Measurements from ENCODE around the gene TBC1D5. TPM values are rescaled to one million over a fixed set of nuclear protein-coding genes. Genes with fewer than 3 reads are reported as not detected.

The TBC1D5 gene
- total and polyA plus RNA-seq, 2 of the 8 experiments (the other 6 are each of a cell fraction or from before 2014, with no cell fraction given) = 11.0 to 22.9 TPM

GRCh38 chr3:17179381-17180205 is 562.8 kb downstream of the TBC1D5 start:
- no peak overlapping the region for H2BK120ac ChIP-seq (replicated peaks; ENCODE audit: low read depth, low read length)
- H3K14ac ChIP-seq (ENCODE audit: insufficient read length) = no peak overlapping the region
- no peaks in the 10 kb centered on the region for H3K9me3 ChIP-seq (ENCODE audit: insufficient read depth in 2 of 2, low read depth in 1 of 2, low read length in 1 of 2)
- H3K36me3 ChIP-seq (ENCODE audit: control insufficient read depth in 2 of 4, insufficient read depth in 4 of 4, low read length in 3 of 4) = no peaks in the 10 kb centered on the region
- no peak overlapping the region for H2BK5ac ChIP-seq (ENCODE audit: low read depth, low read length)
- H3K56ac ChIP-seq (replicated peaks; ENCODE audit: insufficient read length, low read depth, low read length) = no peak overlapping the region
- no peaks in the 10 kb centered on the region for H3K79me1 ChIP-seq (ENCODE audit: low read depth, low read length)
- H3K9ac ChIP-seq (replicated peaks in 1 of 4; ENCODE audit: extremely low read depth in 1 of 4, low read depth in 3 of 4, low read length in 3 of 4) = no peak overlapping the region; a peak in 1 of 7 replicates
- H3K23me2 ChIP-seq (ENCODE audit: low read depth, low read length) = no peaks in the 10 kb centered on the region
- no peak overlapping the region for H3K4me2 ChIP-seq (ENCODE audit: insufficient read depth in 1 of 2, low read depth in 2 of 2, low read length in 2 of 2)
- WGBS, 2 experiments (ENCODE audit: extremely low coverage in 1 of 2, insufficient coverage in 1 of 2, insufficient read length in 1 of 2, insufficient replicate concordance in 2 of 2, low coverage in 1 of 2, low lambda C conversion rate in 2 of 2, missing lambda C conversion rate in 1 of 2) = 90% methylated on average over 7 of the region's 7 CpGs; no CpG with 5 or more reads in 1 of the 2 experiments
- no peaks in the 10 kb centered on the region for H3K79me2 ChIP-seq (ENCODE audit: control insufficient read depth in 1 of 2, insufficient read depth in 2 of 2, low read length in 2 of 2)
- no peak overlapping the region for H4K8ac ChIP-seq (ENCODE audit: extremely low read depth, insufficient read depth, low read length)
- no peak overlapping the region for H2BK20ac ChIP-seq (ENCODE audit: low read length)
- ChIA-PET POLR2A (ENCODE audit: partially characterized antibody) (no interaction called here), CTCF (ENCODE audit: partially characterized antibody) (interaction anchor here (1.3 to 1.6 kb wide), 2 partner anchors 11 to 20 kb away, joined by 4 to 5 read pairs; no protein-coding TSS in a partner anchor)
- no peak overlapping the region for H4K91ac ChIP-seq (replicated peaks; ENCODE audit: insufficient read length, low read length)
- H4K5ac ChIP-seq (ENCODE audit: insufficient read length, low read depth, low read length) = no peak overlapping the region
- H2AK5ac ChIP-seq (ENCODE audit: low read depth, low read length) = no peak overlapping the region
- no peaks in the 10 kb centered on the region for H4K20me1 ChIP-seq (replicated peaks in 1 of 2; ENCODE audit: control insufficient read depth in 1 of 2, insufficient read depth in 2 of 2, low read length in 2 of 2)
- no peak overlapping the region for H3K4ac ChIP-seq (replicated peaks; ENCODE audit: insufficient read length, low read depth, low read length)
- no peak overlapping the region for H3K4me3 ChIP-seq (ENCODE audit: extremely low read depth in 1 of 4, insufficient read depth in 2 of 4, low read depth in 3 of 4, low read length in 4 of 4)
- no peak overlapping the region for H3K27ac ChIP-seq (ENCODE audit: low read depth, low read length)
- TF ChIP-seq CHD2 (IDR thresholded peaks at IDR 0.05; ENCODE audit: low read length) = no peak
- TF ChIP-seq ZNF274 (IDR thresholded peaks at IDR 0.05; ENCODE audit: borderline replicate concordance, extremely low read depth, low read length) = no peak
- TF ChIP-seq RAD21 (IDR thresholded peaks at IDR 0.05 in 1 of 2, conservative IDR thresholded peaks at IDR 0.05 in 1 of 2; ENCODE audit: low read depth in 2 of 2, low read length in 2 of 2) = no peak
- DNase-seq (ENCODE audit: low read depth in 1 of 2, low spot score in 2 of 2) = no peak
- FAIRE-seq = no peak
- no peak overlapping the region for H3K23ac ChIP-seq (ENCODE audit: insufficient read length)
- no peaks in the 10 kb centered on the region for H3K4me1 ChIP-seq (replicated peaks in 1 of 4; ENCODE audit: control insufficient read depth in 3 of 4, insufficient read depth in 4 of 4, low read length in 3 of 4)
- H2BK12ac ChIP-seq (ENCODE audit: low read depth, low read length) = no peak overlapping the region
- H3K18ac ChIP-seq (ENCODE audit: extremely low read depth, low read length) = no peak overlapping the region
- no peak overlapping the region for H2AFZ ChIP-seq (ENCODE audit: low read length)
- no peak overlapping the region for H2BK15ac ChIP-seq (ENCODE audit: low read length)
- H3K27me3 ChIP-seq (replicated peaks in 1 of 4; ENCODE audit: control insufficient read depth in 3 of 4, extremely low read depth in 1 of 4, insufficient read depth in 3 of 4, low read length in 3 of 4) = no peaks in the 10 kb centered on the region
